Suprapubic skin (tissue), 2 donors: Measurements from ENCODE around the gene ACBD6.

Experiments used
- EP300 ChIP-seq: sonication (generic); formaldehyde crosslinking; IDR thresholded peaks from one replicate; pipeline ENCODE4 v1.6.1; 2017; ENCODE audit warnings: antibody characterized with exemption
- POLR2A ChIP-seq, 2 donors: fragments of 450-650 bp; IDR thresholded peaks; one replicate each; pipeline ENCODE4 v1.6.1; 2017; ENCODE audit warnings: antibody characterized with exemption in 2 of 2, mild to moderate bottlenecking in 2 of 2, moderate library complexity in 2 of 2

- TF ChIP-seq EP300 = no peak
- no peak for TF ChIP-seq POLR2A (IDR thresholded peaks at IDR 0.05)
Observed at GRCh38 chr1:180428782-180429695, 73.3 kb downstream of the ACBD6 start.
